ENCODE measurements around the gene JMJD4. TPM values are rescaled to one million over a fixed set of nuclear protein-coding genes. Genes with fewer than 3 reads are reported as not detected.
"Not testable (repeated sequence)": the region's sequence is repeated elsewhere in the genome, so short reads cannot be mapped to it uniquely, and the experiment has no call there.

Gene JMJD4
- total RNA-seq, 4 donors from 2014 or later: 20.6 to 31.7 (median 28.8) TPM

- DNase-seq: no peak
- H3K27me3 ChIP-seq: no peaks in the 10 kb centered on the region
- intact Hi-C loops (cut with DNase I): no loop called here
- no peak overlapping the region for H3K4me3 ChIP-seq (replicated peaks in 1 of 3)
- no peaks in the 10 kb centered on the region for H3K9me3 ChIP-seq
- no peaks in the 10 kb centered on the region for H3K36me3 ChIP-seq
- H3K27ac ChIP-seq: no peak overlapping the region
- TF ChIP-seq, protein P1, sequence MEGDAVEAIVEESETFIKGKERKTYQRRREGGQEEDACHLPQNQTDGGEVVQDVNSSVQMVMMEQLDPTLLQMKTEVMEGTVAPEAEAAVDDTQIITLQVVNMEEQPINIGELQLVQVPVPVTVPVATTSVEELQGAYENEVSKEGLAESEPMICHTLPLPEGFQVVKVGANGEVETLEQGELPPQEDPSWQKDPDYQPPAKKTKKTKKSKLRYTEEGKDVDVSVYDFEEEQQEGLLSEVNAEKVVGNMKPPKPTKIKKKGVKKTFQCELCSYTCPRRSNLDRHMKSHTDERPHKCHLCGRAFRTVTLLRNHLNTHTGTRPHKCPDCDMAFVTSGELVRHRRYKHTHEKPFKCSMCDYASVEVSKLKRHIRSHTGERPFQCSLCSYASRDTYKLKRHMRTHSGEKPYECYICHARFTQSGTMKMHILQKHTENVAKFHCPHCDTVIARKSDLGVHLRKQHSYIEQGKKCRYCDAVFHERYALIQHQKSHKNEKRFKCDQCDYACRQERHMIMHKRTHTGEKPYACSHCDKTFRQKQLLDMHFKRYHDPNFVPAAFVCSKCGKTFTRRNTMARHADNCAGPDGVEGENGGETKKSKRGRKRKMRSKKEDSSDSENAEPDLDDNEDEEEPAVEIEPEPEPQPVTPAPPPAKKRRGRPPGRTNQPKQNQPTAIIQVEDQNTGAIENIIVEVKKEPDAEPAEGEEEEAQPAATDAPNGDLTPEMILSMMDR (IDR thresholded peaks at IDR 0.05): no peak
- TF ChIP-seq POLR2A (IDR thresholded peaks at IDR 0.05): no peak
- no peaks in the 10 kb centered on the region for H3K4me1 ChIP-seq
These were observed 22.5 kb downstream of the JMJD4 start for GRCh38 chr1:227712648-227713047.

- not testable (repeated sequence) for H3K9me3 ChIP-seq
These were observed 24.6 kb downstream of the JMJD4 start for GRCh38 chr1:227710474-227710873.

GRCh38 chr1:227709451-227709850 lies 25.7 kb downstream of the JMJD4 start:
- no peak overlapping the region for H3K27ac ChIP-seq
- no peaks in the 10 kb centered on the region for H3K9me3 ChIP-seq
- no peaks in the 10 kb centered on the region for H3K36me3 ChIP-seq
- 79 to 82% methylated on average over 1 of the region's 1 CpG for WGBS, 2 donors
- H3K4me3 ChIP-seq (replicated peaks in 1 of 3): no peak overlapping the region
- TF ChIP-seq, protein P1 (IDR thresholded peaks at IDR 0.05): no peak
- no peak for TF ChIP-seq POLR2A (IDR thresholded peaks at IDR 0.05)
- no peak for DNase-seq
- no peaks in the 10 kb centered on the region for H3K4me1 ChIP-seq
- no peaks in the 10 kb centered on the region for H3K27me3 ChIP-seq
- intact Hi-C loops (cut with DNase I): no loop called here

More at GRCh38 chr1:227710474-227710873, 24.6 kb downstream of the JMJD4 start:
- H3K27me3 ChIP-seq; H3K4me3 ChIP-seq (replicated peaks in 1 of 3); intact Hi-C loops (cut with DNase I); H3K36me3 ChIP-seq; H3K4me1 ChIP-seq; DNase-seq; H3K27ac ChIP-seq: not testable (repeated sequence)
- 98 to 100% methylated on average over 5 to 8 of the region's 24 CpGs for WGBS, 2 donors

- intact Hi-C loops (cut with DNase I): no loop called here
- TF ChIP-seq, protein P1 (IDR thresholded peaks at IDR 0.05): no peak
- TF ChIP-seq POLR2A (IDR thresholded peaks at IDR 0.05): no peak
- Histone ChIP-seq H3K36me3 (no peaks in the 10 kb centered on the region), H3K4me3 (replicated peaks in 1 of 3) (no peak overlapping the region), H3K27ac (no peak overlapping the region), H3K9me3 (no peaks in the 10 kb centered on the region), H3K4me1 (no peaks in the 10 kb centered on the region), H3K27me3 (no peaks in the 10 kb centered on the region)
- 55 to 74% methylated on average over 1 of the region's 1 CpG for WGBS, 2 donors
- no peak for DNase-seq
These were observed 27.3 kb downstream of the JMJD4 start for GRCh38 chr1:227707846-227708245.

GRCh38 chr1:227701631-227702030 lies 33.5 kb downstream of the JMJD4 start:
- H3K27ac ChIP-seq; intact Hi-C loops (cut with DNase I); H3K9me3 ChIP-seq; H3K4me1 ChIP-seq; H3K36me3 ChIP-seq; H3K4me3 ChIP-seq (replicated peaks in 1 of 3); DNase-seq; H3K27me3 ChIP-seq: not testable (repeated sequence)
- 91% methylated on average over 1 of the region's 1 CpG for WGBS, 2 donors

DNA sequence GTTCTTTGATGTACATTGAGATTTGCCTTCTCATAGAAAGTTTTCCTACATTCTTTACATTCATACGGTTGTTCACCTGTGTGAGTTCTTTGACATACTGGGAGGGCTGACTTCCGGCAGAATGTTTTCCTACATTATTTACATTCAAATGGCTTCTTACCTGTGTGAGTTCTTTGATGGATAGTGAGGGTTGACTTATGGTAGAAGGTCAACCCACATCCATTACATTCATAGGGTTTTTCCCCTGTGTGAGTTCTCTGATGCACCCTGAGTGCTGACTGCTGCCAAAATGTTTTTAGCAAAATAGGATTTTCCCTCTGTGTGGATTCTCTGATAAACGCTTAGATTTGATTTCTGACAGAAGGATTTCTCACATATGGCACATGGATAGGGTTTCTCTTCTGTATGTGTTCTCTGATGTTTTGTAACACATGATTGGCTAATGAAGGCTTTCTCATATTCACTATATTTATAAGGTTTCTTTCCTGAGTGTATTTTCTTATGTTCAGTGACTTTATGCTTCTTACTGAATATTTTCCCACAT lies 37.7 kb downstream of the JMJD4 start:
- TF ChIP-seq, protein P1 (IDR thresholded peaks at IDR 0.05): no peak
- TF ChIP-seq POLR2A (IDR thresholded peaks at IDR 0.05): no peak

More for the DNA sequence above, 37.7 kb downstream of the JMJD4 start:
- Histone ChIP-seq H3K9me3 (no peaks in the 10 kb centered on the region), H3K27me3 (no peaks in the 10 kb centered on the region), H3K4me3 (replicated peaks in 1 of 3) (no peak overlapping the region), H3K36me3 (no peaks in the 10 kb centered on the region), H3K27ac (no peak overlapping the region), H3K4me1 (no peaks in the 10 kb centered on the region)
- no peak for DNase-seq
- intact Hi-C loops (cut with DNase I): no loop called here
- 87 to 93% methylated on average over 3 of the region's 3 CpGs for WGBS, 2 donors
